Upper lobe of right lung (tissue), 1 donor: ENCODE data around the gene ZNF441. TPM values are rescaled to one million over a fixed set of nuclear protein-coding genes. Genes with fewer than 3 reads are reported as not detected.

Experiments used
- ATAC-seq: fragments of 200-7000 bp; cut with Tn5 transposase; one replicate; pipeline ENCODE4 v1.9.1; 2020; ENCODE audit warnings: mild to moderate bottlenecking, moderate library complexity
- DNase-seq: peaks from one replicate; pipeline ENCODE4 v3.0.0-alpha.2; 2020
- H3K27ac ChIP-seq: fragments of 200-600 bp; one replicate; pipeline ENCODE4 v1.8.0; 2022
- H3K27me3 ChIP-seq: fragments of 200-600 bp; one replicate; pipeline ENCODE4 v1.8.0; 2022; ENCODE audit warnings: mild to moderate bottlenecking
- H3K36me3 ChIP-seq: fragments of 200-600 bp; one replicate; pipeline ENCODE4 v1.8.0; 2022
- H3K4me1 ChIP-seq: fragments of 200-600 bp; one replicate; pipeline ENCODE4 v1.8.0; 2022
- H3K4me3 ChIP-seq: fragments of 200-600 bp; one replicate; pipeline ENCODE4 v1.8.0; 2022; ENCODE audit warnings: mild to moderate bottlenecking
- H3K9me3 ChIP-seq: fragments of 200-600 bp; one replicate; pipeline ENCODE4 v1.8.0; 2022
- CTCF ChIP-seq: fragments of 200-600 bp; IDR thresholded peaks from one replicate; pipeline ENCODE4 v1.8.0; 2022; ENCODE audit warnings: antibody characterized with exemption
- intact Hi-C: fragments of 100-400 bp; cut with DNase I; formaldehyde crosslinking; loops from one replicate; pipeline ENCODE4 v1.11.0; 2022
- total RNA-seq: library from RNA; stranded (reverse); fragmentation: NEBNext Ultra II Directional; extraction: Animal tissue kit (Norgen Biotek cat#: 25700); gene quantifications from one replicate; pipeline ENCODE4 v1.2.1, GENCODE V29; 2021
- donor health status: DM: no; HTN: yes; CAD: no; lungs with severe emphysema.

The ZNF441 gene
- total RNA-seq, 1 donor from 2014 or later: 10.0 TPM

GRCh38 chr19:11736696-11737095 lies 30.1 kb upstream of the ZNF441 start:
- no peak for DNase-seq

GRCh38 chr19:11737964-11738745 lies 28.6 kb upstream of the ZNF441 start:
- DNase-seq: peak; percentile 86
- no peaks in the 10 kb centered on the region for H3K27me3 ChIP-seq
- TF ChIP-seq CTCF: peak; percentile 10
- H3K36me3 ChIP-seq: no peaks in the 10 kb centered on the region
- H3K4me3 ChIP-seq: peak overlapping the region; percentile 70
- H3K9me3 ChIP-seq: no peaks in the 10 kb centered on the region
- H3K27ac ChIP-seq: peak overlapping the region; percentile 77
- intact Hi-C loops: no loop called here
- peaks cover 16% of the 10 kb centered on the region for H3K4me1 ChIP-seq
- peak; percentile 53 for ATAC-seq

More at GRCh38 chr19:11736696-11737095, 30.1 kb upstream of the ZNF441 start:
- Histone ChIP-seq H3K9me3 (no peaks in the 10 kb centered on the region), H3K4me1 (peaks cover 16% of the 10 kb centered on the region), H3K4me3 (no peak overlapping the region), H3K36me3 (no peaks in the 10 kb centered on the region), H3K27me3 (no peaks in the 10 kb centered on the region), H3K27ac (no peak overlapping the region)
- TF ChIP-seq CTCF: no peak
- intact Hi-C loops: no loop called here
- no peak for ATAC-seq

- peaks cover 16% of the 10 kb centered on the region for H3K4me1 ChIP-seq
- intact Hi-C loops: no loop called here
- ATAC-seq (peak; percentile 99), DNase-seq (peak; percentile 98)
- H3K27ac ChIP-seq: peak within 1 kb of the TSS; percentile 91
- H3K4me3 ChIP-seq: peak within 1 kb of the TSS; percentile 70
- no peaks in the 10 kb centered on the region for H3K9me3 ChIP-seq
- H3K36me3 ChIP-seq: no peaks in the 10 kb centered on the region
- TF ChIP-seq CTCF: no peak
- H3K27me3 ChIP-seq: no peaks in the 10 kb centered on the region
Measured at GRCh38 chr19:11738746-11739620, 27.8 kb upstream of the ZNF441 start, which contains the start of gene ZNF823. TSS of gene ZNF823 (minus strand) at chr19:11738946. CDS start at chr19:11738819, 127 bp downstream.

GRCh38 chr19:11745869-11746268 lies 20.9 kb upstream of the ZNF441 start:
- Histone ChIP-seq H3K27ac (no peak overlapping the region), H3K4me1 (no peaks in the 10 kb centered on the region), H3K9me3 (no peaks in the 10 kb centered on the region), H3K27me3 (no peaks in the 10 kb centered on the region), H3K4me3 (no peak overlapping the region), H3K36me3 (no peaks in the 10 kb centered on the region)
- intact Hi-C loops: no loop called here
- TF ChIP-seq CTCF: no peak
- ATAC-seq (no peak), DNase-seq (no peak)

GRCh38 chr19:11747277-11747676 lies 19.5 kb upstream of the ZNF441 start:
- Histone ChIP-seq H3K27me3 (no peaks in the 10 kb centered on the region), H3K9me3 (no peaks in the 10 kb centered on the region), H3K4me3 (no peak overlapping the region), H3K36me3 (no peaks in the 10 kb centered on the region), H3K4me1 (no peaks in the 10 kb centered on the region), H3K27ac (no peak overlapping the region)
- DNase-seq (no peak), ATAC-seq (no peak)
- TF ChIP-seq CTCF: no peak
- intact Hi-C loops: no loop called here
